Measurements from ENCODE around the gene MRPL43. TPM values are rescaled to one million over a fixed set of nuclear protein-coding genes. Genes with fewer than 3 reads are reported as not detected.

The MRPL43 gene
- total RNA-seq, 2 donors from 2014 or later, result 98.3 to 119 TPM

DNA sequence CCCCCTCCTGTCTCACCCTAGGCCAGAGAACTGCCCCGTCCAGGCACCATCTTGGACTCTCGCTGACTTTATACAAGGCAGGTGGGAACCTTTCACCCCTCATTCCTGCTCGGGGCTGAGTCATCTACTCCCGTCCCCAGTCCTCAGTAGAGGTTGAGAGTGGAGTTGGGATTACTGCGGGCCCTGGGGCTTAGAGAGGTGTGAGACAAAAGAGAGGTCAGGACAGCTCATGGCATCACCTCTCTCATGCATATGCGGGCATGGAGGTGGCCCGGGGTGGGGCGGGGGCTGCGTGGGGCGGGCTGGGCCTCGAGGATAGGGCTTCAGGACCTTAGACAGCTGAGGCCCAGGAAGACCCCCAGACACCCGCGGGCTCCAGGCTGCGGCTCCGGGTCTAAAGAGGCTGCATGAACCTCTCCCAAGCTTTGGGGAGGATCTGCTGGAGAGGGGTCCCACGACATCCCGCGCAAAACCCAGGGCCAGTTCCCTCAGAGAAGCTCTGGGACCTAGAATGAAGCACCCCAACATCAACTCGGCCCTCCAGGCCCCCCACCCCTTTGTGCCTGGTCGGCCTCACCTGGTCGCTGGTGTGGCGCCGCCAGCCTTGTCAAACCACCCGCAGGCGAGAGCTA lies 43.3 kb upstream of the MRPL43 start:
- no peaks in the 10 kb centered on the region for H3K27me3 ChIP-seq (replicated peaks; ENCODE audit: insufficient read depth)
- H3K36me3 ChIP-seq, result peaks cover 0 to 4% of the 10 kb centered on the region in 2 donors
- H3K4me1 ChIP-seq (replicated peaks), result peaks cover 16% of the 10 kb centered on the region
- TF ChIP-seq, protein P1, sequence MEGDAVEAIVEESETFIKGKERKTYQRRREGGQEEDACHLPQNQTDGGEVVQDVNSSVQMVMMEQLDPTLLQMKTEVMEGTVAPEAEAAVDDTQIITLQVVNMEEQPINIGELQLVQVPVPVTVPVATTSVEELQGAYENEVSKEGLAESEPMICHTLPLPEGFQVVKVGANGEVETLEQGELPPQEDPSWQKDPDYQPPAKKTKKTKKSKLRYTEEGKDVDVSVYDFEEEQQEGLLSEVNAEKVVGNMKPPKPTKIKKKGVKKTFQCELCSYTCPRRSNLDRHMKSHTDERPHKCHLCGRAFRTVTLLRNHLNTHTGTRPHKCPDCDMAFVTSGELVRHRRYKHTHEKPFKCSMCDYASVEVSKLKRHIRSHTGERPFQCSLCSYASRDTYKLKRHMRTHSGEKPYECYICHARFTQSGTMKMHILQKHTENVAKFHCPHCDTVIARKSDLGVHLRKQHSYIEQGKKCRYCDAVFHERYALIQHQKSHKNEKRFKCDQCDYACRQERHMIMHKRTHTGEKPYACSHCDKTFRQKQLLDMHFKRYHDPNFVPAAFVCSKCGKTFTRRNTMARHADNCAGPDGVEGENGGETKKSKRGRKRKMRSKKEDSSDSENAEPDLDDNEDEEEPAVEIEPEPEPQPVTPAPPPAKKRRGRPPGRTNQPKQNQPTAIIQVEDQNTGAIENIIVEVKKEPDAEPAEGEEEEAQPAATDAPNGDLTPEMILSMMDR (IDR thresholded peaks at IDR 0.05), result no peak
- intact Hi-C loops (cut with DNase I), result loop anchor here (5.0 kb wide), 1 partner anchor 37 kb away; no protein-coding TSS in a partner anchor
- 12% methylated on average over 25 of the region's 25 CpGs for WGBS
- H3K9me3 ChIP-seq, result no peaks in the 10 kb centered on the region
- no peak for DNase-seq (ENCODE audit: low spot score)
- peak overlapping the region; percentile 70 to 75 for H3K4me3 ChIP-seq
- peak overlapping the region; percentile 97 for H3K27ac ChIP-seq

GRCh38 chr10:101029520-101030295 lies 42.4 kb upstream of the MRPL43 start:
- Histone ChIP-seq H3K4me1 (replicated peaks) (peaks cover 16% of the 10 kb centered on the region), H3K27ac (no peak overlapping the region), H3K4me3 (no peak overlapping the region), H3K27me3 (replicated peaks; ENCODE audit: insufficient read depth) (no peaks in the 10 kb centered on the region), H3K9me3 (no peaks in the 10 kb centered on the region), H3K36me3 (no peaks in the 10 kb centered on the region)
- 62% methylated on average over 27 of the region's 27 CpGs for WGBS
- TF ChIP-seq POLR2A (IDR thresholded peaks at IDR 0.05), result no peak
- TF ChIP-seq, protein P1 (IDR thresholded peaks at IDR 0.05), result no peak
- no peak for TF ChIP-seq POLR2AphosphoS5 (IDR thresholded peaks at IDR 0.05)
- no peak for DNase-seq (ENCODE audit: low spot score)
- intact Hi-C loops (cut with DNase I), result loop anchor here (5.0 kb wide), 1 partner anchor 38 kb away; no protein-coding TSS in a partner anchor

- peaks cover 16% of the 10 kb centered on the region for H3K4me1 ChIP-seq (replicated peaks)
- intact Hi-C loops (cut with DNase I), result no loop called here
- no peaks in the 10 kb centered on the region for H3K36me3 ChIP-seq
- no peak for DNase-seq (ENCODE audit: low spot score)
- no peaks in the 10 kb centered on the region for H3K9me3 ChIP-seq
- TF ChIP-seq, protein P1 (IDR thresholded peaks at IDR 0.05), result no peak
- TF ChIP-seq POLR2AphosphoS5 (IDR thresholded peaks at IDR 0.05) (no peak), POLR2A (IDR thresholded peaks at IDR 0.05) (no peak)
- no peak overlapping the region for H3K27ac ChIP-seq
- 73% methylated on average over 7 of the region's 7 CpGs for WGBS
- H3K4me3 ChIP-seq, result no peak overlapping the region
- no peaks in the 10 kb centered on the region for H3K27me3 ChIP-seq (replicated peaks; ENCODE audit: insufficient read depth)
These were observed 41.4 kb upstream of the MRPL43 start for GRCh38 chr10:101028446-101029337.

- no peak for DNase-seq (ENCODE audit: low spot score)
- TF ChIP-seq, protein P1 (IDR thresholded peaks at IDR 0.05), result no peak
- TF ChIP-seq POLR2AphosphoS5 (IDR thresholded peaks at IDR 0.05), result no peak
- no peak for TF ChIP-seq POLR2A (IDR thresholded peaks at IDR 0.05)
These were observed 39.9 kb upstream of the MRPL43 start for GRCh38 chr10:101027106-101027720.

More at GRCh38 chr10:101027106-101027720, 39.9 kb upstream of the MRPL43 start:
- no peaks in the 10 kb centered on the region for H3K36me3 ChIP-seq
- 73% methylated on average over 10 of the region's 10 CpGs for WGBS
- H3K27me3 ChIP-seq (replicated peaks; ENCODE audit: insufficient read depth), result no peaks in the 10 kb centered on the region
- H3K9me3 ChIP-seq, result no peaks in the 10 kb centered on the region
- intact Hi-C loops (cut with DNase I), result no loop called here
- H3K4me3 ChIP-seq, result no peak overlapping the region
- no peak overlapping the region for H3K27ac ChIP-seq
- peaks cover 6% of the 10 kb centered on the region for H3K4me1 ChIP-seq (replicated peaks)
